Smooth muscle cell (in vitro differentiated cells): Measurements from ENCODE around the gene ANAPC7. TPM values are rescaled to one million over a fixed set of nuclear protein-coding genes. Genes with fewer than 3 reads are reported as not detected.

ENCODE experiments used
- DNase-seq: peaks from one replicate; lab custom pipeline; 2025; ENCODE audit not compliant: unreplicated experiment; lab: John Stamatoyannopoulos, UW
- H2AFZ ChIP-seq: fragments of 200-600 bp; sonication (generic); 2 replicates; pipeline ENCODE4 v1.6.0; 2016; ENCODE audit warnings: antibody characterized with exemption, low read depth, mild to moderate bottlenecking
- H3F3A ChIP-seq: fragments of 200-600 bp; sonication (generic); 2 replicates; pipeline ENCODE4 v1.6.0; 2017; ENCODE audit warnings: antibody characterized with exemption, low read depth
- H3K27ac ChIP-seq: fragments of 200-600 bp; sonication (generic); 2 replicates; pipeline ENCODE4 v1.5.1; 2016; ENCODE audit warnings: low read depth, mild to moderate bottlenecking
- H3K27me3 ChIP-seq: fragments of 200-600 bp; sonication (generic); 2 replicates; pipeline ENCODE4 v1.6.1; 2016; ENCODE audit warnings: low read depth, mild to moderate bottlenecking
- H3K36me3 ChIP-seq: fragments of 200-600 bp; sonication (generic); 2 replicates; pipeline ENCODE4 v1.5.1; 2016; ENCODE audit warnings: low read depth
- H3K4me1 ChIP-seq: fragments of 200-600 bp; sonication (generic); 2 replicates; pipeline ENCODE4 v1.5.1; 2016; ENCODE audit warnings: low read depth
- H3K4me2 ChIP-seq: fragments of 200-600 bp; sonication (generic); 2 replicates; pipeline ENCODE4 v1.6.0; 2016; ENCODE audit warnings: mild to moderate bottlenecking
- H3K4me3 ChIP-seq: fragments of 200-600 bp; sonication (generic); 2 replicates; pipeline ENCODE4 v1.5.1; 2016; ENCODE audit warnings: mild to moderate bottlenecking
- H3K79me2 ChIP-seq: fragments of 200-600 bp; sonication (generic); 2 replicates; pipeline ENCODE4 v1.6.0; 2016; ENCODE audit warnings: low read depth, mild to moderate bottlenecking
- H3K9ac ChIP-seq: fragments of 200-600 bp; sonication (generic); 2 replicates; pipeline ENCODE4 v1.6.0; 2016; ENCODE audit warnings: low read depth
- H3K9me3 ChIP-seq: fragments of 200-600 bp; sonication (generic); replicated peaks from 2 replicates; pipeline ENCODE4 v1.5.1; 2016; ENCODE audit warnings: low read depth
- H4K20me1 ChIP-seq: fragments of 200-600 bp; sonication (generic); 2 replicates; pipeline ENCODE4 v1.6.0; 2016; ENCODE audit warnings: low read depth
- CTCF ChIP-seq: fragments of 200-600 bp; sonication (generic); IDR thresholded peaks from 2 replicates; pipeline ENCODE4 v1.5.1; 2017; ENCODE audit warnings: borderline replicate concordance, mild to moderate bottlenecking, antibody characterized with exemption; ENCODE audit not compliant: insufficient read depth, poor library complexity, severe bottlenecking
- WGBS: methylation state at CpG from one replicate; pipeline ENCODE4 v1.1.7; 2016; ENCODE audit warnings: low lambda C conversion rate; 5-methylcytosine and 5-hydroxymethylcytosine counted together
- polyA plus RNA-seq: library from polyadenylated mRNA; unstranded; fragments of >200 nt; fragmentation: Nextera tagmentation; extraction: Ambion mirVana; gene quantifications from 2 replicates; pipeline ENCODE4 v1.2.1, GENCODE V29; 2016
- total RNA-seq: library from RNA; depleted of rRNA; stranded (reverse); fragments of >200 nt; gene quantifications from 2 replicates; pipeline ENCODE4 v1.2.3, GENCODE V29; 2014

ANAPC7 gene
- total and polyA plus RNA-seq, 2 experiments from 2014 or later = 22.1 to 36.8 TPM

DNA sequence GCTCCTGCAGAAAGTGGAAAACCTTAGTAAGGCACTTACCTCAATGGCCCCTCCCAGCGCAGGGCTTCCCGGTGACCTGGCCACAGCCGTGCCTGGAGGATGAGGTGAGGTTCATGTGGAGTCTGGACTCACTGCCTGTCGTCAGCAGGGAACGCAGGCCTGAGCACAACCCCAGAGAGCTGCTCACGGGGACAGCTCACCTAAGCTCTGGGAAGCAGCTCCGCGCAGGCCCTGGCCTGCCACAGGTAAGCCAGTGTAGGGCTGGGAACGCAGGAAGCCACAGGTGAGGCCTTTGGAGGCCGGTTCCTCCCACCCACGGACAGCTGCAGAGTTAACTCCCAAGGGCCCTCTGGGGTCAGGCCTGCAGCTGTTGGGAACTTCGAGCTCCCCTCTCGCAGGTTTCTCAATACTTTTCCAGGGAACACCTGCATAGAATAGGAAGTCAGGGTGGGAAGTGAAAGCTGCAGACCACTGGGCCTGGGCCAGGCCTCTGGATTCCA lies 32.7 kb downstream of the ANAPC7 start:
- Histone ChIP-seq H4K20me1 (no peaks in the 10 kb centered on the region), H3K27ac (peak overlapping the region; percentile 35), H3K4me2 (no peak overlapping the region), H3K9me3 (no peaks in the 10 kb centered on the region), H3K4me1 (no peaks in the 10 kb centered on the region), H3F3A (no peaks in the 10 kb centered on the region), H3K9ac (no peak overlapping the region), H3K79me2 (no peaks in the 10 kb centered on the region), H3K27me3 (no peaks in the 10 kb centered on the region), H3K4me3 (no peak overlapping the region), H2AFZ (no peak overlapping the region), H3K36me3 (no peaks in the 10 kb centered on the region)
- 77% methylated on average over 13 of the region's 13 CpGs for WGBS
- no peak for DNase-seq
- no peak for TF ChIP-seq CTCF

DNA sequence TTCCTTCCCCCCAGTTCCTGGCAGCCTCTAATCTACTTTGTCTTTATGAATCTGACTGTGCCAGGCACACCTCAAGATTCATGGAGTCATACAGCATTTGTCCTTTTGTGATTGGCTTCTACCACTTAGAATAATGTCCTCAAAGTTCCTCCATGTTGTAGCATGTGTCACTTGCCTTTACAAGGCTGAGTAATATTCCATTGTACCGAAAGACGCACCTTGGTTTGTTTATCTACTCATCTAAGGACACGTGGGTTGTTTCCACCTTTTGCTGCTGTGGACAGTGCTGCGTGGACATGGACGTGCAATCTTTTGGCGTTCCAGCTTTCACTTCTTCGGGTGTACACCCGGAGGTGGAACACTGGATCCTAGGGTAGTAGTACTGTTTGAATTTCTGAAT lies 33.5 kb downstream of the ANAPC7 start:
- no peaks in the 10 kb centered on the region for H3K79me2 ChIP-seq
- H3F3A ChIP-seq = no peaks in the 10 kb centered on the region
- no peaks in the 10 kb centered on the region for H3K9me3 ChIP-seq
- H3K4me3 ChIP-seq = no peak overlapping the region
- no peak overlapping the region for H3K9ac ChIP-seq
- no peak for TF ChIP-seq CTCF
- H3K4me2 ChIP-seq = no peak overlapping the region
- 98% methylated on average over 8 of the region's 8 CpGs for WGBS
- no peaks in the 10 kb centered on the region for H3K36me3 ChIP-seq
- no peak overlapping the region for H2AFZ ChIP-seq
- H3K4me1 ChIP-seq = no peaks in the 10 kb centered on the region
- H3K27ac ChIP-seq = peak overlapping the region; percentile 35
- no peak for DNase-seq
- no peaks in the 10 kb centered on the region for H3K27me3 ChIP-seq
- H4K20me1 ChIP-seq = no peaks in the 10 kb centered on the region

GRCh38 chr12:110367181-110367864 lies 36.2 kb downstream of the ANAPC7 start:
- no peaks in the 10 kb centered on the region for H3K27me3 ChIP-seq
- DNase-seq = no peak
- H3K4me2 ChIP-seq = no peak overlapping the region
- no peak for TF ChIP-seq CTCF
- no peaks in the 10 kb centered on the region for H3K4me1 ChIP-seq
- H3K9ac ChIP-seq = no peak overlapping the region
- no peak overlapping the region for H3K4me3 ChIP-seq
- no peaks in the 10 kb centered on the region for H3K79me2 ChIP-seq
- H3F3A ChIP-seq = no peaks in the 10 kb centered on the region
- peak overlapping the region; percentile 36 for H2AFZ ChIP-seq
- no peaks in the 10 kb centered on the region for H3K9me3 ChIP-seq
- H4K20me1 ChIP-seq = no peaks in the 10 kb centered on the region
- peak overlapping the region; percentile 62 for H3K27ac ChIP-seq
- WGBS = 67% methylated on average over 15 of the region's 15 CpGs
- no peaks in the 10 kb centered on the region for H3K36me3 ChIP-seq
